Stomach (tissue), 9 donors: Measurements from ENCODE around the gene CIC. TPM values are rescaled to one million over a fixed set of nuclear protein-coding genes. Genes with fewer than 3 reads are reported as not detected.
"Not testable (repeated sequence)": the region's sequence is repeated elsewhere in the genome, so short reads cannot be mapped to it uniquely, and the experiment has no call there.

Experiments used
- DNase-seq, 2 donors: peaks; one replicate each; pipeline versions ENCODE4 v3.0.0 to v3.0.0-alpha.2; 2013 to 2019
- H3K27ac ChIP-seq, 5 donors: fragments of 200-600 bp in 4 of 5; sonication (generic) in 4 of 5; one replicate each; pipeline ENCODE4 v1.5.1; 2013 to 2019; ENCODE audit warnings: mild to moderate bottlenecking in 1 of 5, moderate library complexity in 1 of 5
- H3K27me3 ChIP-seq, 3 donors: fragments of 200-600 bp; sonication (generic); one replicate each; pipeline ENCODE4 v1.5.1; 2017 to 2019; ENCODE audit warnings: mixed run types in 1 of 3
- H3K36me3 ChIP-seq, 4 donors: fragments of 200-600 bp; sonication (generic); 1 replicate in 3 of 4; 2 replicates in 1 of 4; pipeline ENCODE4 v1.5.1; 2016 to 2019
- H3K4me1 ChIP-seq, 4 donors: fragments of 200-600 bp; sonication (generic); one replicate each; pipeline ENCODE4 v1.5.1; 2016 to 2019
- H3K4me3 ChIP-seq, 4 donors: fragments of 200-600 bp; sonication (generic) in 3 of 4; one replicate each; pipeline ENCODE4 v1.5.1; 2016 to 2019; ENCODE audit warnings: mild to moderate bottlenecking in 1 of 4
- H3K9me3 ChIP-seq, 4 donors: fragments of 200-600 bp; sonication (generic); one replicate each; pipeline ENCODE4 v1.5.1; 2016 to 2019
- CTCF ChIP-seq, 7 experiments: fragments of 450-650 bp in 4 of 7; fragments of 200-600 bp in 3 of 7; sonication (generic) in 3 of 7; IDR thresholded peaks; one replicate each; pipeline ENCODE4 v1.5.1; 2016 to 2019; ENCODE audit warnings: antibody characterized with exemption in 7 of 7, control low read depth in 2 of 7, mild to moderate bottlenecking in 1 of 7
- EP300 ChIP-seq: sonication (generic); formaldehyde crosslinking; IDR thresholded peaks from one replicate; pipeline ENCODE4 v1.6.1; 2017; ENCODE audit warnings: antibody characterized with exemption
- POLR2A ChIP-seq, 4 donors: fragments of 450-650 bp; IDR thresholded peaks; one replicate each; pipeline ENCODE4 v1.6.1; 2016; ENCODE audit warnings: antibody characterized with exemption in 4 of 4, control low read depth in 2 of 4, mild to moderate bottlenecking in 1 of 4, moderate library complexity in 1 of 4
- POLR2AphosphoS5 ChIP-seq, 3 donors: sonication (generic); formaldehyde crosslinking; IDR thresholded peaks; one replicate each; pipeline ENCODE4 v1.6.1; 2016; ENCODE audit warnings: antibody characterized with exemption in 3 of 3
- WGBS, 5 donors: extraction: QIAGEN DNeasy Blood & Tissue Kit in 3 of 5; methylation state at CpG; one replicate each; pipeline versions ENCODE4 v1.1.5 to v1.1.7; 2013 to 2018; 5-methylcytosine and 5-hydroxymethylcytosine counted together
- intact Hi-C: fragments of 100-400 bp; cut with DNase I; formaldehyde crosslinking; loops from one replicate; pipeline ENCODE4 v1.15.1; 2023; ENCODE audit warnings: low total_unique reads
- polyA plus RNA-seq, 3 donors: library from polyadenylated mRNA; stranded (reverse); fragments of 200-250 nt; gene quantifications; one replicate each; pipeline ENCODE4 v1.2.3, GENCODE V29; 2013
- total RNA-seq, 5 donors: library from RNA; depleted of rRNA; stranded (reverse); fragments of >200 nt; gene quantifications; one replicate each; pipeline versions ENCODE4 v1.1.0 to v1.2.3, GENCODE V29; 2014 to 2016
- donor health status: healthy with polysubstance abuse.
- donor health status: Bipolar disorder and iron deficiency.
- donor health status: healthy.

Gene CIC
- total and polyA plus RNA-seq, 8 donors: 15.4 to 60.3 (median 26.6) TPM

- Histone ChIP-seq H3K4me3 (no peak overlapping the region), H3K27me3 (peaks cover 8 to 12% (median 11%) of the 10 kb centered on the region in 3 donors), H3K4me1 (peaks cover 23 to 53% (median 35%) of the 10 kb centered on the region in 4 donors), H3K9me3 (no peaks in the 10 kb centered on the region), H3K36me3 (peaks cover 0 to 6% (median under 1%) of the 10 kb centered on the region in 4 donors), H3K27ac (no peak overlapping the region)
- no peak for DNase-seq
- 75 to 79% (median 78%) methylated on average over 2 of the region's 2 CpGs for WGBS, 5 donors
- no peak for TF ChIP-seq CTCF (IDR thresholded peaks at IDR 0.05)
- intact Hi-C loops: loop anchor here (10.0 kb wide), 1 partner anchor 204 kb away; no protein-coding TSS in a partner anchor
These were observed 59.8 kb downstream of the CIC start for GRCh38 chr19:42328854-42329253.

GRCh38 chr19:42330241-42330711 lies 61.2 kb downstream of the CIC start:
- TF ChIP-seq EP300: no peak
- TF ChIP-seq POLR2AphosphoS5 (IDR thresholded peaks at IDR 0.05): no peak
- TF ChIP-seq CTCF (IDR thresholded peaks at IDR 0.05): no peak
- no peak for TF ChIP-seq POLR2A (IDR thresholded peaks at IDR 0.05)
- Histone ChIP-seq H3K9me3 (no peaks in the 10 kb centered on the region), H3K4me3 (no peak overlapping the region), H3K4me1 (peaks cover 12 to 40% (median 22%) of the 10 kb centered on the region in 4 donors), H3K27ac (no peak overlapping the region), H3K36me3 (peaks cover 0 to 19% (median 10%) of the 10 kb centered on the region in 4 donors), H3K27me3 (no peaks in the 10 kb centered on the region)
- intact Hi-C loops: no loop called here
- WGBS, 5 donors: 58 to 76% (median 62%) methylated on average over 2 of the region's 2 CpGs
- DNase-seq: peak in 1 of 2 donors; percentile 62

- Histone ChIP-seq H3K4me1 (peaks cover 6 to 34% (median 18%) of the 10 kb centered on the region in 4 donors), H3K36me3 (peaks cover 7 to 29% (median 19%) of the 10 kb centered on the region in 4 donors)
- H3K9me3 ChIP-seq, H3K4me3 ChIP-seq, intact Hi-C loops, DNase-seq, H3K27ac ChIP-seq, H3K27me3 ChIP-seq: not testable (repeated sequence)
- 82 to 94% (median 85%) methylated on average over 3 of the region's 3 CpGs for WGBS, 5 donors
These were observed 62.3 kb downstream of the CIC start for GRCh38 chr19:42331333-42331732.

- Histone ChIP-seq H3K36me3 (peaks cover 12 to 37% (median 26%) of the 10 kb centered on the region in 4 donors), H3K4me3 (no peak overlapping the region), H3K4me1 (peaks cover 0 to 27% (median 10%) of the 10 kb centered on the region in 4 donors), H3K27ac (no peak overlapping the region), H3K9me3 (no peaks in the 10 kb centered on the region), H3K27me3 (no peaks in the 10 kb centered on the region)
- WGBS, 5 donors: 89 to 95% (median 94%) methylated on average over 6 of the region's 6 CpGs
- intact Hi-C loops: no loop called here
- no peak for TF ChIP-seq EP300
- no peak for TF ChIP-seq CTCF (IDR thresholded peaks at IDR 0.05)
- no peak for TF ChIP-seq POLR2AphosphoS5 (IDR thresholded peaks at IDR 0.05)
- DNase-seq: no peak
These were observed 63.0 kb downstream of the CIC start for GRCh38 chr19:42332059-42332458.

- 74 to 98% (median 92%) methylated on average over 3 of the region's 3 CpGs for WGBS, 5 donors
- intact Hi-C loops: no loop called here
- Histone ChIP-seq H3K4me1 (peaks cover 0 to 17% (median 2%) of the 10 kb centered on the region in 4 donors), H3K27me3 (no peaks in the 10 kb centered on the region), H3K4me3 (no peak overlapping the region), H3K36me3 (peaks cover 12 to 46% (median 34%) of the 10 kb centered on the region in 4 donors), H3K9me3 (no peaks in the 10 kb centered on the region), H3K27ac (no peak overlapping the region)
- DNase-seq: no peak
- TF ChIP-seq EP300: no peak
- TF ChIP-seq POLR2AphosphoS5 (IDR thresholded peaks at IDR 0.05): no peak
These were observed 64.0 kb downstream of the CIC start for GRCh38 chr19:42333018-42333417.
